ENCODE measurements around the gene AKT3.
A peak's percentile ranks its signal among the peaks of the same experiment; 100 is the strongest.

AKT3 gene

DNA sequence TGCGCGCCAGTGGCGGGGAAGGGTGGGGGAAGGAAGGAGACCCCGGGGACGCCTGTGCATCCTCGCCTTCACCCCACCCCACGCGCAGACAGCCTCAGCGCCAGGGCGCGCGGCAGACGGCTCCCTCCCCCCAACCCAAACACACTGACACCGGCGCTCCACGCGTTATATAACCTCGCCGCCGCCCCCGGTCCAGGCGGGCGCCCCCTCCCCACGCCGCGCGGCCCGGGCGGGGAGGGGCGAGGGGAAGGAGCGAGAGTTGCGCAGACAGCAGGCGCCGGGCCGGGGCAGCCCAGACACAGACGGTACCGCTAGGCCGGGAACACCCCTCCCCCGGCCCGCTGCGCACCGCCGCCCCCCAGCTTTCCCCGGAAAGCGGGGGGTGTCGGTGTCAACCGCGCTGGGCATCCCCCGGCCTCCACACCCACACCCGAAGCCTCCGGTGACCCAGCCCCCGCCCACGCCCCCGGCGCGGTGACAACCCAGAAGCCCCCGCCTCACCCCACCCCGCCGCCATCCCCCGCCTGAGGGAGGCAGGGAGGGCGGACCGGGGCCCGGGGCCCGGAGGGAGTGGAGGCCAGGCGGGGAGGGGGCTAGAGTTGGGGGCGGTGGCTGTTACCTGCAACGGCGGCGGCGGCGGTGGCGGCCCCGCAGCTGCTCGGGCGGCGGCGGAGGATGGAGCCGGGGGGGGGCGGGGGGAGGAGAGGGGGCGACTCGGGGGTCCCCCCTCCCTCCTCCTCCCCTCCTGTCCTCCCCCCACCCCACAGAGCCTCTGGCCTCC, 432 bp downstream of the AKT3 start:
- H3K4me3 ChIP-seq (ENCODE audit: control insufficient read depth, low read depth, low read length), result peak overlapping the region; percentile 64
- DNase-seq (ENCODE audit: low read depth), result no peak
- TF ChIP-seq, protein P1, sequence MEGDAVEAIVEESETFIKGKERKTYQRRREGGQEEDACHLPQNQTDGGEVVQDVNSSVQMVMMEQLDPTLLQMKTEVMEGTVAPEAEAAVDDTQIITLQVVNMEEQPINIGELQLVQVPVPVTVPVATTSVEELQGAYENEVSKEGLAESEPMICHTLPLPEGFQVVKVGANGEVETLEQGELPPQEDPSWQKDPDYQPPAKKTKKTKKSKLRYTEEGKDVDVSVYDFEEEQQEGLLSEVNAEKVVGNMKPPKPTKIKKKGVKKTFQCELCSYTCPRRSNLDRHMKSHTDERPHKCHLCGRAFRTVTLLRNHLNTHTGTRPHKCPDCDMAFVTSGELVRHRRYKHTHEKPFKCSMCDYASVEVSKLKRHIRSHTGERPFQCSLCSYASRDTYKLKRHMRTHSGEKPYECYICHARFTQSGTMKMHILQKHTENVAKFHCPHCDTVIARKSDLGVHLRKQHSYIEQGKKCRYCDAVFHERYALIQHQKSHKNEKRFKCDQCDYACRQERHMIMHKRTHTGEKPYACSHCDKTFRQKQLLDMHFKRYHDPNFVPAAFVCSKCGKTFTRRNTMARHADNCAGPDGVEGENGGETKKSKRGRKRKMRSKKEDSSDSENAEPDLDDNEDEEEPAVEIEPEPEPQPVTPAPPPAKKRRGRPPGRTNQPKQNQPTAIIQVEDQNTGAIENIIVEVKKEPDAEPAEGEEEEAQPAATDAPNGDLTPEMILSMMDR (conservative IDR thresholded peaks at IDR 0.05; ENCODE audit: control insufficient read depth, insufficient read depth, low read depth, low read length), result no peak

DNA sequence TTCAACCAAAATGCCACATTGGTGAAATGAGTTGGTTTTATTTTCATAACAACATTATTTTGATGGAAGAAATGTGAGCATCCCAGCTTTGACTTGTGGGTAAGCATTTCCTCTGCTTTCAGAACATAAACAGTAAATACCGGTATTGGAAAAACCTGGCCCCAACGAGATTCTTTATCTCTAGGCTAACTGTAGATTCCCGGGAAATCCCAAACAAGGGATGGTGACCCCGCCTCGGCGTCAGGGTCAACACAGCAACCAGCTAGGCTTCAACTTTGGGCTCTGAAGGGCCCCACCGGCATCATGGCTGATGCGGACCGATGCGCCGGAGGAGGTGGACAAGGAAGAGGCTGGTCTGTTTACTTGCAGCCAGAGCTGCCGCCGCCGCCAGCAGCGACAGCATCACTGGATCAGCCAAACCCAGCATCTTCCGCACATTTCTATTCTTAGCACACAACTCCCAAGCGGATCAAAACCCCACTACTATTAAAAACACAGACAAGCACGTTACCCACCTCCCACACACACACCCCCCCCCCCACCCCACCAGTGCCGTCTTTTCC, 1.1 kb downstream of the AKT3 start:
- peak overlapping the region; percentile 64 for H3K4me3 ChIP-seq (ENCODE audit: control insufficient read depth, low read depth, low read length)
- DNase-seq (ENCODE audit: low read depth), result peak; percentile 64
- TF ChIP-seq, protein P1 (conservative IDR thresholded peaks at IDR 0.05; ENCODE audit: control insufficient read depth, insufficient read depth, low read depth, low read length), result no peak

- H3K4me3 ChIP-seq (ENCODE audit: control insufficient read depth, low read depth, low read length), result peak overlapping the region; percentile 64
- DNase-seq (ENCODE audit: low read depth), result no peak
- TF ChIP-seq, protein P1 (conservative IDR thresholded peaks at IDR 0.05; ENCODE audit: control insufficient read depth, insufficient read depth, low read depth, low read length), result no peak
Observed at GRCh38 chr1:243848165-243848857, 1.7 kb downstream of the AKT3 start.

DNA sequence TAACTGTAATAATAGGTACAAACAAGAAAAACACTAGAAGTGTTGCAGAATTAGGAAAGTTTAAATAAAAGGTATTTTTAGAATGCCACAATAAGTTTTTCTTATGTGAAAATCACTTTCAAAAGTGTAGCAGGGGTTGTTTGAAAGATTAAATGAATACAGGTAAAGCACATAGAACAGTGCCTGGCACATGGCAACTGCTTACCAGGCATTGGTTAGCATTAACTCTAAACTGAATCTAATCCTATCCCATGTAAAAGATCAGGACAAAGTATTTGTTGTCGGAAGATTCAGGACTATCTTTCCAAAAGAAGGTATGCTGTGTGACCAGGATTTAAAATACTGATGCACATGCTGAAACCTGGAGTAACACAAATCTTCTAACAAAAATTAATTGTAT, 3.3 kb downstream of the AKT3 start:
- no peak for DNase-seq (ENCODE audit: low read depth)
- no peak overlapping the region for H3K4me3 ChIP-seq (ENCODE audit: control insufficient read depth, low read depth, low read length)
- TF ChIP-seq, protein P1 (conservative IDR thresholded peaks at IDR 0.05; ENCODE audit: control insufficient read depth, insufficient read depth, low read depth, low read length), result no peak

GRCh38 chr1:243845888-243846287, 4.2 kb downstream of the AKT3 start:
- DNase-seq (ENCODE audit: low read depth), result no peak
- TF ChIP-seq, protein P1 (conservative IDR thresholded peaks at IDR 0.05; ENCODE audit: control insufficient read depth, insufficient read depth, low read depth, low read length), result no peak

GRCh38 chr1:243844186-243844585, 5.9 kb downstream of the AKT3 start:
- DNase-seq (ENCODE audit: low read depth), result no peak
- H3K4me3 ChIP-seq (ENCODE audit: control insufficient read depth, low read depth, low read length), result no peak overlapping the region
- TF ChIP-seq, protein P1 (conservative IDR thresholded peaks at IDR 0.05; ENCODE audit: control insufficient read depth, insufficient read depth, low read depth, low read length), result no peak

More at GRCh38 chr1:243845888-243846287, 4.2 kb downstream of the AKT3 start:
- H3K4me3 ChIP-seq (ENCODE audit: control insufficient read depth, low read depth, low read length), result no peak overlapping the region

Measured in fibroblast of mammary gland (primary cell).